Stimulated activated CD4-positive, alpha-beta T cell treated with anti-CD3 and anti-CD28 coated beads, Interleukin-12 subunit alpha, Interleukin-12 subunit beta, amount 100 ng/mL, for 48 hours (primary cell): ENCODE results near the gene CPSF4.
A peak's percentile ranks its signal among the peaks of the same experiment; 100 is the strongest.

Experiments
- DNase-seq, 3 donors: peaks; one replicate each; pipeline ENCODE4 v3.0.0-alpha.2; 2020; ENCODE audit warnings: low read depth in 2 of 3, low spot score in 1 of 3

The CPSF4 gene

DNA sequence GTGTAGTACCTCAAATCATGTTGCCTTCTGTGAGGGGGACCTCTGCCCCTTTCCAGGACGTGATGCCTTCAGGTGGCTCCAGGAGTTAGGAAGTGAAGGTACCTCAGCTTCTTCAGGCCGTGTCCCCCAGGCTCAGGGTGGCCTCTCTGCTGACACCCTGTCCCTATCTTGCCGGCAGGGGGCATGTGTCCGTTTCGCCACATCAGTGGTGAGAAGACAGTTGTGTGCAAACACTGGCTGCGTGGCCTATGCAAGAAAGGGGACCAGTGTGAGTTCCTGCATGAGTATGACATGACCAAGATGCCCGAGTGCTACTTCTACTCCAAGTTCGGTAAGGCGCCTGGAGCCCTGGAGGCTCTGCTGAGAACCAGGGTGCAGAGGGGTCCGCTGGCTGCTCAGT lies 9.2 kb downstream of the CPSF4 start:
- no peak for DNase-seq

DNA sequence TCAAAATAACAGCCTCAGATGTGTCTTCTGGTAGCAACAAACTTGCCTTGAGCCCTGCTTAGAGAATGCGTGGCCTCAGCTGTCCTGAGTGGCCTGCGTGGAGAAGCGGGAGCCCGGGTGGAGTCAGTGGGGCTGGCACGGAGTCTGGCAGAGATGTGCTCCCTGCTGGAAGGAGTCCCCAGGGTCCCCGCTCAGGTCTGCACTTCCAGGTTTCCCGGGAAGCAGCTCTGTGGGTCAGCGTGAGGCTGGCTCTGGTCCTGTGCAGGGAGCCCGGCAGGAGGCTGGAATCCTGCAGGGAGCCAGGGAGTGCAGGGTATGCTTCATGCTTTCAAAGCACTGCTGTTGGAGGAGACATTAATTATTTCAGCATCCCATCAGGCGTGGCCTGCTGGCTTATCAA lies 10.1 kb downstream of the CPSF4 start:
- no peak for DNase-seq

DNA sequence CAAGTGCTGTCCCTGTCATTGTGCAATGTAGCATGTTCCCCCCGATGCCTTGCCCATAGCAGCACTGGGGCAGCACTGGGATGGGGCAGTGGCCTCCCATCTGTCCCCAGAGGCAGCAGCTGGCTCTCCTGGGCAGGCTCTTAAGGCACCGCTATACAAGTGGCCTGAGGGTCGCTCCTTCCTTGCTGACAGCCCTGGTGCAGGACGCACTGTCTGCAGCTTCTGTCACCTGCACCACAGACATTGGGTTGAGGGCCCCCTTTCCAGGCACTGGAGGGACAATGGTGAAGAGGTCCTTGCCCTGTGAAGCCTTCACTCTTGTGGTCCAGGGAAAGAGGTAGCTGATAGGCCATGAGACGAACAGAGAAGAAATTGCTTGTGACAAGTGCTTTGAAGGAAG lies 10.6 kb downstream of the CPSF4 start:
- DNase-seq: no peak

DNA sequence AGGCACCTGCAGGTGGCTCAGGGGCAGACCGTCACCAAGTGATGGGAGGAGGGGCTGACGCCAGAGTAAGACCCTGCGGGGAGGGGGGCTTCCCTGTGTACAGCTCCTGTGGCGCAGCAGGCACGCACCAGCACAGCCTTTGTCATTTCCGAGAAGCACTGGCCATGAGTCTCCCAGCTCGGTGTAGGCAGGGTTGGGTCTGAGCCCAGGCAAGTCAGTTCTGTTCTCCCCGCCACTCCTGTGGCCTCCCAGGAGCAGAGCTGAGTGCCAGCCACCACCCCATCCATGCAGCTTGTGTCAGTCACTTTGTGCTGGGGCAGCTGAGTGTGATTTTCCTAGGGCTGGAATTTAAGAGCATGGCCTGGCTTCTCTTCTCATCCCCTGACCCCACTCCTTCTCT lies 13.2 kb downstream of the CPSF4 start:
- no peak for DNase-seq

DNA sequence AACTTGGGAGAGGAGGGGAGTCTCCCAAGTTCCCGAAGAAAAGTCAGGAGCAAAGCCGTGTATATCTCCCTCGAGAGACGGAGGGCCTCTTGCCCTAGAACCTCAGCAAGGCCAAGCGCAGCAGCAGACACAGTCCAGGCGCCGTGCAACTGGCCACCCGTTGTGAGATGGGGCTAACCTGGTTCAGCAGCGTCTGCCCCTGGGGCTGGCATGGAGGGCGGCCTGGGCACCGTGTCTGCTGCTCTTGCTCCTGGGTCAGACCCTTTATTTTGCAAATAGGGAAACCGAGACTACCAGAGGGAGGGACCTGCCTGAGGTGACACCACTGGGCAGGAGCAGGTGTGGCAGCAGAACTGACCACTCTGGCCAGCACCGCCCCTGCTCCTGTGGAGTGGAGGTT lies 13.8 kb downstream of the CPSF4 start:
- no peak for DNase-seq

DNA sequence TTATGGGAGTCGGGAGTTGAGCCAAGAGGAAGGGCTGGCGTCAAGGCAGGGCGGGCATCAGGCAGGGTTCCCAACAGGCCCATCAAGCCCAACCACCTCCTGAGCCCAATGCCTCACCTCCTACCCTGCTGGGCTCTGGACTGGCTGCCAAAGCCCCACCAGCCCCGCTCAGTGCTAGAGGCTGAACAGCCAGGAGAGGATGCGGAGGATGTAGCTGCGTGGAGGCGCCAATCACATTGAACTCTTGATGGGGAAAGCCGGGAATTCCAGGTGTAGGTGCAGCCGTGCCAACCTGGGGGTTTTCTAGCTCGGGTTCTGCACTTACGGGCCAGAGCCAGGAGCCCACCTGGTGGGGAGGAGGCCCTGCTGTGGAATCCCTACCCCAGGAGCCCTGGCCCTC lies 14.4 kb downstream of the CPSF4 start:
- DNase-seq: no peak

DNA sequence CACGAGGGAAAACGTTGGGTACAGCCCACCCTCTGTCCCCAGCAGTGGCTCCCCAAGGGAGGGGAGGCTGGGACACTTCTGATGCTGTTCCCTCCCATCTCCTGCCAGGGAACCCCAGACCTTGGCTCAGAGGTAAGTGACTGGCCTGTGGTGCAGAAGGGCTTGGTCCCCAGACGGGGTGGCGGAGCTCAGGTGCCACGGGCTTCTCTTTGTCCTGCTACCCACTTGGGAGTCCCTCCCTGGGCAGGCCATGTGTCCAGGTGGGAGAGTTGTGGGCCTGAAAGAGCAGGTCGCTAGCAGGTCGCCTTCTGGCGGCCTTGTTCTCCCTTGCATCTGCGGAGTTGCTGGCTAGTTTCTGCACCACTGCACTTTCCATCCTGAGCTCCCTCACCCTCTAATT lies 17.1 kb downstream of the CPSF4 start:
- DNase-seq: no peak

DNA sequence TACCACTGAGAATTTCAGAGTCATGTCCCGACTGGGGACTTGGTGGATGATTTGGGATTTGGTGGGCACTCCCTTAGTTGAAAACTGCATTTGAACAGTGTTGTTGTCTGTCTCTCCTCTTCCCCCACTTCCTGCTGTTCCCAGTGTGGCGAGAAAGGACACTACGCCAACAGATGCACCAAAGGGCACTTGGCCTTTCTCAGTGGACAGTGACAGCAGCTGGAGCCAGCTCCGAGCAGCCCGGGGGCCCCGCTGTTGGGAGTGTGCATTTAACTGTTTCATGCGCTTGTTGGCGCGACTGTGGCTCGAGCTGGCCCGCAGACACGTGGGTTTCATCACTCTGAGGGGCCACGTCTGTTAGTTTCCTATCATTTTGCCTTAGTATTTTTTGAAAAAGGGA lies 17.5 kb downstream of the CPSF4 start:
- DNase-seq: no peak

DNA sequence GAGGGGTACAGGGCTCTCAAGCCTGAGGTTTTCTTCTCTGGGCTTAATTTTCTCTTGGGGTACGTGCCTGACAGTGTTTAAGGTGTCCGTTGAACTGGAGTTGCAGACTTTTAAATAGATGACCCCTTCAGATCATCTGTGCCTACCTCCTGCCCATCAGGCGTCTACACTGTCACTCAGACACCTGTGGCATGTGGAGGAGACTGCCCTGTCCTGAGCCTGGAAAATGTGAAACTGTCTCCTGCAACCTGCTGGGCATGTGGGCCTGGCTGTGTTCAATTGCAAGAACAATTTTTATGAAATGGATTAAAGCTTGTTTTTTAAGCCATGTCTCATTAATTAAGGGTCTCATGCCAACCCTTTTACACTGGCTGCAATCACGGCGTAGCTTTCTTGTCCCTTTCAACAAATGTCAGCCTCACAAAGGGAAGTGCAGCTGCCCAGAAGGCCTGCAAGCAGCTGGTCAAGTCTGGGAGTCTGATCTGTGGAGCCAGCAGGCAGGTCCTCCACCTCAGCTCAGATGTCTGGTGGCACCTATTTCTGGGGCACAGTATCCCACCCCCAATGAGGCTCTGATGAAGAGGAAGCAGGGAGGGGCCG lies 18.4 kb downstream of the CPSF4 start:
- DNase-seq: no peak

DNA sequence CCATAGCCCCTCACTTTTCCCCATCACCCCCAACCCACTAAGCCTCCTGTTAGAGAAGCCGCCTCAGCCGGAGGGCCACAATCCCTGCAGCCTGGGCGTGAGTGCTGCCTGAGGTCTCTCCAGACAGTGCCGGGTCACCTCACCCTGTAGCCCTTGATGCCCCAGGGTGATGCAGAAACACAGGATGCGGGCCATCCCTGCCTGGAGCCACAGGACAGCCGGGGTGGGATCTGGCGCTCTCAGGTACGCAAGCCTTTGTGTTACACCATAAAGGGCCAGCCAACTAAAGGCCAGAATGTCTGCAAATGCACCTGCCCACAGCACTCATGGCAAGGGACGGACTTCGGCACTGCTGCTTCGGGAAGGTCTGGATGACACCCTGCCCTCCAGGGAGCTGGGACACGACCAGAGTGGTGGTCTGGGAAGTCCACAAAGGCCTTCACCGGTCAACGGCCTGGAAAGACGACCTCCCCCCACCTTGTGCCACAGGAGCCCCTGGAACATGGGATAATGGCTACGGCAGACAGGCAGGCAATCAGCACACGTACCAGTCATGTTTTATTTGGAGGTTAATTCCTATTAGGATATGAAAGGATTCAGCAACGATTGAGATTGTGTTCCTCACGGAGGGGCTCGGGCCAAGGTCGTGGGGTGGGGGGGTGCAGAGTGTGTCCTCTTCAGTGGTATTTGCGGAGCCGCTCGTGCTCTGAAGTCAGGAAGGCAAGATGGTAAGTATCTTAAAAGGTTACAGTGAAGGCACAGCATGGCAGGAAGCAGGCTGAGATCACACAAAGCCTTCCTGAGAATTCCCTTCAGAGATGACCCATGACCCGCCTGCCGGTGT lies 19.1 kb downstream of the CPSF4 start:
- no peak for DNase-seq

DNA sequence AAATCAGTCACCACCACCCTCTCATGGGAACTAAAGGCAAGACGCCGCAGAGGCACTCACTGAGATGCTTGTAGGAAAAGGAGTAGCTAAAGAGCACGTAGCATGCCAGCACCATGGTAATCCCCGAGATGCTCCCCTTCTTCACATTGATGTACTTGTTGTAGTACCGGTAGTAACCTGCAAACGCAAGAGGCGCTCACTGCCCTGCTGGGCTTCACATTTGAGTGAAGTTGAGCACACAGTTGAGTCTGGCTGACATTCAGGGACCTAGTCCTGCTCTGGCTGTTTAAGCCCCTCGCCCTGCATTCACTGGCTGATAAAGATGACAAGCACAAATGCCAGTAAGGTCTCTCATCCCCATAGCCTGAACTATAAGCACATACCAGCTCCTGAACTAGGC lies 20.3 kb downstream of the CPSF4 start:
- DNase-seq: peak in 1 of 3 donors; percentile 22

DNA sequence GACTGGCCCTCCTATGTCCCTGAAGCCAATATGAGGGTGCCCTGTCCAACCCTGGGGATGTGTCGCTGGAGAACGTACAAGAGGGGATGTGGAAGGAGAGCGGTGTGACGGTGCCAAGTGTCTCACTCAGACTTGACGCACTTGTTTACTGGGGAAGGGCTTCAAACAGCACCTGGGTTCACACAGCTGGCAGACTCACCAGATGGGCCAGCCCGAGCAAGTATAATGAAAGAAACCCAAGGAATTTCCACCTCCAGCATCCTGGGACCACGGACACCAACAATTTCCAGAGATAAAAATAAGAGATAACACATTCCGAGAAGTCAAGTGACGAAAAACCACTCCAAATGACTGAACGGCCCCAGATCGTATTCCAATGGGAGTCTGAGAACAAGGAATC lies 21.9 kb downstream of the CPSF4 start:
- DNase-seq: no peak

DNA sequence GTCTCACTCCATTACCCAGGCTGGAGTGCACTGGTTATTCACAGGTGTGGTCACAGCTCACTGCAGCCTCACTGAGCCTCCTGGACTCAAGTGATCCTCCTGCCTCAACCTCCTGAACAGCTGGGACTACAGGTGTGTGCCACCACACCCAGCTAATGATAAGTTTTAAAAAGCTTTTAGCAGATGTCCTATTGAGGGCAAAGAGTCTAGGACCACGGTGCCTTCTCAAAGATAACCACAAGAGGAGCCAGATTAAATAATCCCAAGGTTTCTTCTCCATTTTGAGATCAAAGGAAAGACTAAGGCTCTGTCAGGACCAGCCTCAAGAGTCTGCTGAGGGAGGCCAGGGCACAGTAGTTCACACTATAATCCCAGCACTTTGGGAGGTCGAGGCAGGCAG lies 22.5 kb downstream of the CPSF4 start:
- no peak for DNase-seq

DNA sequence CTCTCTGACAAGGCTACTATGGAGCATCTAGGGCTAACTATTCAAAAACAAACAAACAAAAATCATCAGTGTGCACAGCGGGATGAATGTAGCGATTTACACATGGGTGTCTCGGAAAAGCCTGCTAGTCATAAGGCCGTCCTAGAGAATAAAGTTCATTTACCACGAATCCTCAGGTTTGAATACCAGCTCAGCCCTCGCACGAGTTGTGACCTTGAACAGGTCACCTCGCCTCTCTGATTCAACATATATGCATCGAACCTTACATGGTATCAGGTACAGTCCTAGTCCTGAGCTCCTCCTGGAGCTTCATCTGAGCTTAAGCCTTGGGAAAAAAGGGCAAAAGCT lies 26.7 kb downstream of the CPSF4 start:
- no peak for DNase-seq

DNA sequence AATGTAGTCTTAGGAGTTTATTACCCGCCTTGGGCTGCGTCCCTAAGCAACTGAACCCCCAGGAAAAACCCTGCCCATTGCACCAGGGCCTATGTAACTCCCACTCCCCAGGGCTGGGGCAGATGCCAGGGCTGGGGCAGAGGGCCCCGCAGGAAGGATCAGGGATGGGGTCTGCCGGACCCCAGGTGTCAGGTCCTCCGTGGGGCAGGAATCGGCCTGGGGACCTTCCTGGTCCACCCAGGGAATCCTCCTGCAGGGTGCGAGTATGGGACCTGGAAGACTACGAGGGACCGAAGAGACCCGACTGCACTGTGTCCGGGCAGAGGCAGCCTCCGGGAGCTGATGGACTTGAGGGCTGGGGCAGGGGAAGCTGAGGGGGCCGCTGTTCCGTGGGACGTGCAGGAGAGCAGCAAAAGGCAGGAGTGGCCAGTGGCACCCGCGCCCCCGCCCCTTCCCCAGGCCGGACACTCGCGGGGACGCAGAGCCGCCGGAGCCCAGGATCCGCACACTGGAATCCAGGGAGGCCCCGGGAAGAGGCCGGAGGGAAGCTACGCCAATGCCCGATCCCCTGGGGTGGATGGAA lies 29.7 kb downstream of the CPSF4 start:
- no peak for DNase-seq

DNA sequence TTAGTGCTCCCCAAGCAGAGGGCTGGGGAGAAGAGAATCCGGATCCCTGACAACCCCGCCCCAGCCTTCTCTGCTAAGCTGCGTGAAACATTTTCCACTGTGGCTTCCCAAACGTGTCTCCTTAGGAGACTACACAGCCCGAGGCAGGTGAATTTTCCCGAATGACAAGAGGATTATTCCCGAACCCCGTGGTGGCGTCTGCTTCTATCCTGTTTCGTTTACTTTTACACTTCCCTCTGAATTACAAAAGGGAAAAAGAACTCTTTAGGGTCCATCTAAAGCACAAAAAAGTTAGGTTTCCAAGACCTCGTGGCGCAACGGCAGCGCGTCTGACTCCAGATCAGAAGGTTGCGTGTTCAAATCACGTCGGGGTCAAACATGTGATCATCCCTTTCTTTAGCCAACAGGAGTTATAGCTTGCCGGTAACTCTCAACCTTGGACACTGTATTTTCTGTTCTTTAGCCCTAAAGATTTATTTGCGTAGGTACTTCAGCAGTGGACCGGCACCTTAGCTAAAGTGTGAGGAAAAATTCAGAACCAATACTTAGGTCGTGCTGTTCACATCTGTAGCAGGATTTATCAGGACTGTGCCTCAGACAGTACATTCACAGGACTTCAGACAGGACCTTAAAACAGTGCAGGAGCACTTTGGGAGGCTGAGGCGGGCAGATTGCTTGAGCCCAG lies 30.8 kb downstream of the CPSF4 start:
- no peak for DNase-seq

DNA sequence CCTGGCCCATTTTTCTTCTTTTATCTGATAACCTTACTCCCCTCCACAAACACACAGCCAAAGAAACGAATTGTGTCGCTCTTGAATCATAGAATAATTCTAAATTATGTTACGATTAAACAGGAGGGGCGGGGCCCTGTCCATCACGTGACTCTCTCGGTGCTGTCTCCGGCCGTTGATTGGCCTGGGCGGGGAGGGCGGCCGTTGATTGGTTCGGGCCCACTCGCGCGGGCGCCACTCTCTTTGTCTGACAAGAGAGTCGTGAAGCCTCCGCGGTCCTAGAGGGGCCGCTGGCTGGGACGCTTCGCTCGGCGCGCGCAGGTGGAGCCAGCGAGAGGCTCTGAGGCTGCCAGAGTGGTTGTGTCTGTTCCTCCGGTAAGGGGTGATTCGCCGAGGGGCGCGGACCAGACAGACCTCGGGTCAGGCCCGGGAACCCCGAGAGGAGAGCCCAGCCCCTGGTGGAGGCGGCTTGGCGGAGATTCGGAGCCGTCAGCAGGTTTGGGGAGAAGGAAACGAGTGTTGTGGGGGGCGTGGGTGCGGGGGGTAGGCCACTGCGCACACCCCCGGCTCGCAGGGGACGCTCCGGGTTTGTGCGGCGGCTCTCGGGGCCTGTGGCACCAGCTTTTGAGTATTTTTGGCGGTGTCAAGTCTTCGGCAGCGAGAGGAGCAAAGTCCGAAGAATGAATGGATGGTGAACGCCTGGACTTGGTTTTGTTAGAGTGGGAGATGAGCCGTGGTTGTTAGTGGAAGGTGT lies 34.0 kb downstream of the CPSF4 start, which contains the start of gene ZNF789:
ZNF789 (plus strand) TSS at position 330 of the 754 bp plus-strand sequence. CDS start 3,567 bp downstream, outside the sequence.
- DNase-seq: peak; percentile 95 to 98 (median 97)

DNA sequence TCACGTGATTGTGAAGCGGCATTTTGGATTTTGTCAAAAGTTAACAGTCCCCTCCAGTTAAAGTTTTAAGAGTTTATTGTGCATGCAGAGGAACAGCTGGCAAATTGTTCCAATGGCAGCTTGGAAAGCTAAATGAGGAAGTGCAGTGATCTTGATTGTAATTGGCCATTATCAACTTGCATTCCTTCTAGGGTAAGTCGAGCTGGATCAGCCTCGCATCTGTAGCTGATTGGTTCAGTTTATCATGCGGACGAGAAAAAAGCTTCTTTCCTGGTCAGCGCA lies 34.5 kb downstream of the CPSF4 start:
- no peak for DNase-seq

DNA sequence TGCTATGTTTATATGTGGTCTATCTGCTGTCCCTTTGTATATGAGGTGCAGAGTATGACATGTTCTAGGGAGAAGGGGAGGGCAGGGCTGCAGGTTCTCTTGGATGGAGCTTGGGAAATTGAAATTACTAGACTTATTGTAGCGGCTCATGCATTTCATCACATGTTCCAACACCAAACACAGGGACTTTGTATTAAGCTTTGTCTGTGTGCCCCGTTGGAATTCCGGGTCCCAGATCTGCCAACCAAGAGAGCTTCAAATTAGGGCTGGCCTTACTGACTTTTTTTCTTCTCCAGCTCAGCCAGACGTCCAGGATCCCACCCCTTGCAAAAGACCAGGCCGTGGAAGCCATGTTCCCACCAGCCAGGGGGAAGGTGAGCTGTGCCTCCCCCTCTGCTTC lies 37.4 kb downstream of the CPSF4 start:
- DNase-seq: no peak

DNA sequence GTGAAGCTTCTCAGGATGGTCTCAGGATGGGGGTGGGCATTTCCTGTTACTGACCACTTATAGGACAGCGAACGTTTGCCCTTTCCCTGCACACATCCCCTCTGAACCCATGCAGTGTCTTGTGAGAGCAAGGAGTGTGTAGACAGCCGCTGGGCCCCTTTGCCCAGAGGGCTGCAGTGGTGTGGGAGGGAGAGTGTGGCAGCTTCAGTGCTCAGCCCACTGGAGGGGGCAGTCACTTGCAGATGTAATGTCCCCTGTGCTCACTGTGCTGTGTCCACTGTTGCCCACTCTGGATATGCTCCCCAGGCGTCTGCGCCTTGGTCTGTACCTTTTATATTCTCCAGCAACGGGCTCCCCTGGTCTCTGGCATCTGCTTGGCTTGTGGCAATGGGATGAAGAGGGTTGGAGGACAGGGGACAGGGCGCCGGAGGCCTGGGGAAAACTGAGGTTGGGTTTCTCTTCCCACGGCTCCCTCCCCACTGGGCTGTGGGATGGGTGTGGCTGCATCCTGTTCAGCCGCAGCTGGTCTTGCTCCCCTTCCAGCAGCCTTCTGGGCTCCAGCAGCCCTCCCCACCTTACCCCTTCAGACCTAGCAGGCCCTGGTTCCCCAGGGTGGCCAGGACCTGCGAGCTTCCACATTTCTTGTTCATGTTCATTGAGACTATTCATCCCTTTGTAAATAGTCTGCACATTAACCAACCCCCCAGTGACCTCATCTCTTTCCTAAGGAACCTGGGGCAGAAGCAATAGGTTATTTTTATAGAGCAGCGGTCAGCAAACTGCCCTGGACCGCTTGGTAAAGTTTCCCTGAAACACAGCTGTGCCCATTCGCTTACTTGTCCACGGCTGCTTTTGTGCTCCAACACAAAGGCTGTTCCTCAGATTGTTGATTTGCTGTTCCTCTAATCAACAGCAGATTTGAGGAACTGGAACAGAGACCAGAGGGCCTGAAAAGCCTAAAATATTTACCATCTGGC lies 40.0 kb downstream of the CPSF4 start:
- no peak for DNase-seq
